Thoracic aorta (tissue), 2 donors: ENCODE measurements around the gene TBK1. TPM values are rescaled to one million over a fixed set of nuclear protein-coding genes. Genes with fewer than 3 reads are reported as not detected.
"Not testable (repeated sequence)": the region's sequence is repeated elsewhere in the genome, so short reads cannot be mapped to it uniquely, and the experiment has no call there.

ENCODE experiments used
- ATAC-seq: fragments of 150-250 bp; one replicate; pipeline ENCODE4 v1.8.0; 2017; ENCODE audit warnings: low read depth; ENCODE audit not compliant: insufficient number of reproducible peaks, low FRiP score
- DNase-seq: peaks from one replicate; pipeline ENCODE4 v3.0.0-alpha.2; 2020; ENCODE audit warnings: low spot score
- H3K27ac ChIP-seq, 2 donors: fragments of 200-600 bp; sonication (generic); 1 replicate in 1 of 2; 2 replicates in 1 of 2; pipeline ENCODE4 v1.5.1; 2016; ENCODE audit warnings: mild to moderate bottlenecking in 2 of 2, moderate library complexity in 2 of 2
- H3K27me3 ChIP-seq: fragments of 200-600 bp; sonication (generic); replicated peaks from 2 replicates; pipeline ENCODE4 v1.6.0; 2016; ENCODE audit warnings: mild to moderate bottlenecking; ENCODE audit not compliant: insufficient read depth
- H3K36me3 ChIP-seq: fragments of 200-600 bp; sonication (generic); one replicate; pipeline ENCODE4 v1.5.1; 2016
- H3K4me1 ChIP-seq, 2 donors: fragments of 200-600 bp; sonication (generic); 1 replicate in 1 of 2; 2 replicates in 1 of 2; pipeline versions ENCODE4 v1.5.1 to v1.6.0; 2016; ENCODE audit warnings: low read depth in 2 of 2, mild to moderate bottlenecking in 1 of 2; ENCODE audit not compliant: control insufficient read depth in 1 of 2
- H3K4me3 ChIP-seq: fragments of 200-600 bp; sonication (generic); 2 replicates; pipeline ENCODE4 v1.5.1; 2016; ENCODE audit warnings: mild to moderate bottlenecking
- H3K9me3 ChIP-seq: fragments of 200-600 bp; sonication (generic); 2 replicates; pipeline ENCODE4 v1.5.1; 2016
- total RNA-seq, 2 donors: library from RNA; depleted of rRNA; stranded (reverse); fragments of >200 nt; gene quantifications; one replicate each; pipeline versions ENCODE4 v1.1.0 to v1.2.3, GENCODE V29; 2016
- TF ChIP-seq, protein P1 (sequence below): fragments of 200-600 bp; sonication (generic); IDR thresholded peaks from one replicate; pipeline ENCODE4 v1.5.1; 2019; ENCODE audit warnings: antibody characterized with exemption

Gene TBK1
- total RNA-seq, 2 donors from 2014 or later = 26.3 to 39.3 TPM

DNA sequence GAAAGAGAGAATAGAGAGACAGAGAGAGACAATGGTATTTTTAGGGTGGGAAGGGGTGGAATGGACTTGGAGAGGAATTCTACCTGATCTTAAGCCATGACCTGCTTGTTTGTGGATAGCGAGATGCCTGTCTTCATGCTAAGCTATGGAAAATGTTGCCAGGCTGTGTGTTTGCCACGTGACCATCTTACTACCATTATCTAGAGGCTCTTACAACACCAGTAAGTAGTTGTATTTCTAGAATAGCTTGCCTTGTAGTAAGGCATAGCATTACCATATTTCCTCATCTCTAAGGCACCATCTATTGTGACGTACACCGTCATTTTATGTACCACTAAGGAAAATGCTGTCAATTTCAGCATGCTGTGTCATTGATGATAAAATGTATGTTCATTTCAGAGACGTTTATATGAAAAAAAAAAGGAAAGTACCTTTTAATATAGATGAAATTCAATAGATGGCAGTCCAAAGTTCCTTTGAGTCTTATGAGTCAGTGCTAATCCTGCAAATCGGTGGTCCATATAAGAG, 82.8 kb downstream of the TBK1 start:
- Histone ChIP-seq H3K36me3 (no peaks in the 10 kb centered on the region), H3K4me1 (no peaks in the 10 kb centered on the region), H3K27ac (no peak overlapping the region), H3K9me3 (no peaks in the 10 kb centered on the region), H3K27me3 (no peaks in the 10 kb centered on the region), H3K4me3 (no peak overlapping the region)
- ATAC-seq (no peak), DNase-seq (no peak)
- TF ChIP-seq, protein P1, sequence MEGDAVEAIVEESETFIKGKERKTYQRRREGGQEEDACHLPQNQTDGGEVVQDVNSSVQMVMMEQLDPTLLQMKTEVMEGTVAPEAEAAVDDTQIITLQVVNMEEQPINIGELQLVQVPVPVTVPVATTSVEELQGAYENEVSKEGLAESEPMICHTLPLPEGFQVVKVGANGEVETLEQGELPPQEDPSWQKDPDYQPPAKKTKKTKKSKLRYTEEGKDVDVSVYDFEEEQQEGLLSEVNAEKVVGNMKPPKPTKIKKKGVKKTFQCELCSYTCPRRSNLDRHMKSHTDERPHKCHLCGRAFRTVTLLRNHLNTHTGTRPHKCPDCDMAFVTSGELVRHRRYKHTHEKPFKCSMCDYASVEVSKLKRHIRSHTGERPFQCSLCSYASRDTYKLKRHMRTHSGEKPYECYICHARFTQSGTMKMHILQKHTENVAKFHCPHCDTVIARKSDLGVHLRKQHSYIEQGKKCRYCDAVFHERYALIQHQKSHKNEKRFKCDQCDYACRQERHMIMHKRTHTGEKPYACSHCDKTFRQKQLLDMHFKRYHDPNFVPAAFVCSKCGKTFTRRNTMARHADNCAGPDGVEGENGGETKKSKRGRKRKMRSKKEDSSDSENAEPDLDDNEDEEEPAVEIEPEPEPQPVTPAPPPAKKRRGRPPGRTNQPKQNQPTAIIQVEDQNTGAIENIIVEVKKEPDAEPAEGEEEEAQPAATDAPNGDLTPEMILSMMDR = no peak

DNA sequence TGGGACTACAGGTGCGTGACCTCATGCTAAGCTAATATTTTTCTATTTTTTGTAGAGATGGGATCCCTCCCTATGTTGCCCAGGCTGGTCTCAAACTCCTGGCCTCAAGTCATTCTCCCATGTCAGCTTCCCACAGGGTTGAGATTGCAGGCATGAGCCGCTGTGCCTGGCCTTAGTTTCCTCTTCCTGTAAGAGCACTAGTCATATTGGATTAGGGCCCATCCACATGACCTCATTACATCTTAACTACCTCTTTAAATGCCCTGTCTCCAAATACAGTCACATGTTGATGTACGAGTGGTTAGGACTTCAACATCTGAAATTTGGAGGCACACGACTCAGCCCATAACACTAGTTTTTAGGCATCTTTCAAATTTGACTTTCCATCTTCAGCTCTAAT, 86.2 kb downstream of the TBK1 start:
- H3K27ac ChIP-seq = no peak overlapping the region
- H3K4me3 ChIP-seq = no peak overlapping the region
- no peaks in the 10 kb centered on the region for H3K27me3 ChIP-seq
- DNase-seq (no peak), ATAC-seq (no peak)
- TF ChIP-seq, protein P1 = no peak
- H3K36me3 ChIP-seq = no peaks in the 10 kb centered on the region
- no peaks in the 10 kb centered on the region for H3K9me3 ChIP-seq
- H3K4me1 ChIP-seq = no peaks in the 10 kb centered on the region

DNA sequence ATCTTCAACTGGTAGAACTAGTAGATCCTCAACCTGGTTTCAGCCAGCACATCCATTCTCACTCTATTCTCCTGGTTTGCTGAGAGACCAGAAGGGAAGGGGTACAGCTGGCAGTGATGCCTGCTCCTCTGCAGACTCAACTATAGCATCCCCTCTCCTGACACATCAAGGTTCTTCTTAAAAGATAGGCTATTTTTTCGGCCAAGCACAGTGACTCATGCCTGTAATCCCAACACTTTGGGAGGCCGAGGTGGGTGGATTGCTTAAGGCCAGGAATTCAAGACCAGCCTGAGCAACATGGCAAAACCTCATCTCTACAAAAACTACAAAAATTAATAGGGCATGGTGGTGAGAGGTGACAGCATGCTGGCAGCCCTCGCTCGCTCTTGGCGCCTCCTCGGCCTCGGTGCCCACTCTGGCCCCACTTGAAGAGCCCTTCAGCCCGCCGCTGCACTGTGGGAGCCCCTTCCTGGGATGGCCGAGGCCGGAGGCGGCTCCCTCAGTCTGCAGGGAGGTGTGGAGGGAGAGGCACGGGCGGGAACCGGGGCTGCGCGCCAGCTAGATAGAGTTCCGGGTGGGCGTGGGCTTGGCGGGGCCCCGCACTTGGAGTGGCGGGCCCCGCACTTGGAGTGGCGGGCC, 90.6 kb downstream of the TBK1 start:
- H3K27ac ChIP-seq, H3K36me3 ChIP-seq, H3K4me1 ChIP-seq, H3K9me3 ChIP-seq, DNase-seq, ATAC-seq, H3K27me3 ChIP-seq: not testable (repeated sequence)
- H3K4me3 ChIP-seq = peak overlapping the region; percentile 43

DNA sequence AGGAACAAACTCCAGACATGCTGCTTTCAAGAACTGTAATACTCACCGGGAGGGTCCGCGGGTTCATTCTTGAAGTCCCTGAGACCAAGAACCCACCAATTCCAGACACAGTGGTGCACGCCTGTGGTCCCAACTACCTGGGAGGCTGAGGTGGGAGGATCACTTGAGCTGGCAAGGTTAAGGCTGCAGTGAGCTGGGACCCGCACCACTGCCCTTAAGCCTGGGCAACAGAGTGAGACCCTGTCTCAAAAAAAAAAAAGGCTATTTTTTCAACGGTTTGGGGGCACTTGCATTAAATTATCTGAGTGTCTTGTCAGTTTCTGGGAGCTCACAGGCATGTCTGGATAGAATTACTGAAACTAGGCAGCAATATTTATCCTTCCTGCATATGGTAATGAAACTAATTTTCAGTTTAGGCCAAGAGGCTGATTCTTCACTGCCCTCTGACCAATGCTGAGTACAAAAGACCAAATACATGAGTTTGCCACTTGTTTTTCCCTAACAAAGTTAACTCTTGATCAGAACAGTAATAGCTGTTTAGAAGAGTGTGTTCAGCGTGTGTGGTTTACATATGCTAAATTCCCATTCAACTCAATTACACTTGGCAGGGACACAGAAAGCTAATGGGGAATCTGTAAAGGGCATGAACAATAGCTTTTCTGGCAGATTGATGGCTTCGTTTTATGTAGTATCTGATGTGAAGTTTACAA, 92.6 kb downstream of the TBK1 start:
- H3K4me1 ChIP-seq = no peaks in the 10 kb centered on the region
- no peak overlapping the region for H3K4me3 ChIP-seq
- TF ChIP-seq, protein P1 = no peak
- ATAC-seq (no peak), DNase-seq (no peak)
- no peaks in the 10 kb centered on the region for H3K27me3 ChIP-seq
- H3K9me3 ChIP-seq = no peaks in the 10 kb centered on the region
- no peaks in the 10 kb centered on the region for H3K36me3 ChIP-seq
- H3K27ac ChIP-seq = no peak overlapping the region

DNA sequence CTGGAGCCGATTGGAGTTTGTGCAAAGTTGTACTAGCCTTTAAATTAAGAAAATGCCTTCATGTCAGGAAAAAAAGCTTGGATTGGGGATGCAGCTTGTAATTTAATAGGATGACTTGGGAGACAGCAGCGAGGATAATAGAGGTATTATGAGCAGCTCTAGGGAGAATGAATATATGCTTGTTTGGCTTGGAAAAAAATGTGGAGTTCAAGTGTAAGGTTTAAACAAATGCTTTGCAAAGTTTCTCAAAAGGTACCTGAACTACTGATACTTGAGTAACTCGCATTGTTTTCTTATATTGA, 93.1 kb downstream of the TBK1 start:
- H3K4me1 ChIP-seq = no peaks in the 10 kb centered on the region
- H3K4me3 ChIP-seq = no peak overlapping the region
- no peak for ATAC-seq
- H3K27ac ChIP-seq = no peak overlapping the region
- TF ChIP-seq, protein P1 = no peak
- DNase-seq = no peak
- no peaks in the 10 kb centered on the region for H3K36me3 ChIP-seq
- no peaks in the 10 kb centered on the region for H3K27me3 ChIP-seq
- no peaks in the 10 kb centered on the region for H3K9me3 ChIP-seq
